Amygdala (tissue), 56 donors: ENCODE results near the gene ZGPAT.

Experiments used
- DNase-seq, 56 donors: peaks; one replicate each; lab custom pipeline; 2025; lab: John Stamatoyannopoulos, UW

The ZGPAT gene

GRCh38 chr20:63742381-63743024, 34.7 kb downstream of the ZGPAT start:
- DNase-seq: no peak

GRCh38 chr20:63743210-63743970, 35.6 kb downstream of the ZGPAT start:
- no peak for DNase-seq

GRCh38 chr20:63744158-63744557, 36.3 kb downstream of the ZGPAT start:
- no peak for DNase-seq

- DNase-seq: no peak
These were observed 37.0 kb downstream of the ZGPAT start for GRCh38 chr20:63744574-63745423.

- DNase-seq: no peak
These were observed 37.6 kb downstream of the ZGPAT start for GRCh38 chr20:63745424-63745805.

- no peak for DNase-seq
These were observed 38.3 kb downstream of the ZGPAT start for GRCh38 chr20:63745961-63746731.

- DNase-seq: no peak
These were observed 39.0 kb downstream of the ZGPAT start for GRCh38 chr20:63746751-63747315.

- DNase-seq: no peak
These were observed 39.8 kb downstream of the ZGPAT start for GRCh38 chr20:63747622-63748069.

- DNase-seq: no peak
These were observed 40.5 kb downstream of the ZGPAT start for GRCh38 chr20:63748070-63748933.

GRCh38 chr20:63748934-63749270, 41.1 kb downstream of the ZGPAT start:
- no peak for DNase-seq

- peak in 15 of 56 donors; percentile 15 to 63 (median 40) for DNase-seq
These were observed 42.0 kb downstream of the ZGPAT start for GRCh38 chr20:63749597-63750508.

GRCh38 chr20:63750807-63751470, 43.1 kb downstream of the ZGPAT start:
- no peak for DNase-seq

- DNase-seq: no peak
These were observed 43.8 kb downstream of the ZGPAT start for GRCh38 chr20:63751471-63752271.

GRCh38 chr20:63752411-63753101, 44.7 kb downstream of the ZGPAT start:
- DNase-seq: no peak

- no peak for DNase-seq
These were observed 45.5 kb downstream of the ZGPAT start for GRCh38 chr20:63753381-63753780.

- DNase-seq: no peak
These were observed 46.2 kb downstream of the ZGPAT start for GRCh38 chr20:63754008-63754407.
